ENCODE data around the gene ELMO1.

GRCh38 chr7:36874041-36874440 is 574.6 kb downstream of the ELMO1 start:
- no peak for TF ChIP-seq CTCF (IDR thresholded peaks at IDR 0.05)
- TF ChIP-seq ELK1 (IDR thresholded peaks at IDR 0.05; ENCODE audit: low read depth, low read length): no peak
- TF ChIP-seq E2F6 (IDR thresholded peaks at IDR 0.05; ENCODE audit: borderline replicate concordance, low read depth): no peak

Measured in A549 (cell line).